Cardiac muscle cell (in vitro differentiated cells and primary cell): ENCODE results near the gene GTF3C5. TPM values are rescaled to one million over a fixed set of nuclear protein-coding genes. Genes with fewer than 3 reads are reported as not detected.
"Not testable (repeated sequence)": the region's sequence is repeated elsewhere in the genome, so short reads cannot be mapped to it uniquely, and the experiment has no call there.

Experiments
- DNase-seq, 2 donors: peaks; one replicate each; pipeline versions ENCODE4 v3.0.0 to v3.0.0-alpha.2; 2010 to 2017; ENCODE audit warnings: low read depth in 1 of 2, low spot score in 1 of 2
- H3K27ac ChIP-seq: fragments of 200-600 bp; sonication (generic); 2 replicates; pipeline ENCODE4 v1.5.1; 2016
- H3K27me3 ChIP-seq: fragments of 200-600 bp; sonication (generic); 2 replicates; pipeline ENCODE4 v1.6.0; 2016; ENCODE audit warnings: control low read depth
- H3K36me3 ChIP-seq: fragments of 200-600 bp; sonication (generic); 2 replicates; pipeline ENCODE4 v1.5.1; 2016; ENCODE audit warnings: control low read depth
- H3K4me1 ChIP-seq: fragments of 200-600 bp; sonication (generic); 2 replicates; pipeline ENCODE4 v1.8.1; 2017; ENCODE audit warnings: low read depth, mild to moderate bottlenecking, mixed run types
- H3K4me3 ChIP-seq: fragments of 200-600 bp; sonication (generic); 2 replicates; pipeline ENCODE4 v1.5.1; 2016; ENCODE audit warnings: mild to moderate bottlenecking
- H3K9me3 ChIP-seq: fragments of 200-600 bp; sonication (generic); 2 replicates; pipeline ENCODE4 v1.5.1; 2017; ENCODE audit warnings: low read depth, mild to moderate bottlenecking, control low read depth
- polyA plus RNA-seq: library from polyadenylated mRNA; unstranded; fragments of >200 nt; fragmentation: Nextera tagmentation; extraction: Ambion mirVana; gene quantifications from 2 replicates; pipeline ENCODE4 v1.2.1, GENCODE V29; 2016
- total RNA-seq: library from RNA; depleted of rRNA; stranded (reverse); fragments of >200 nt; gene quantifications from 2 replicates; pipeline ENCODE4 v1.2.3, GENCODE V29; 2016
- TF ChIP-seq, protein P1 (sequence below): IDR thresholded peaks from 2 replicates; pipeline ENCODE4 v1.5.1; 2012; ENCODE audit warnings: low read depth, mild to moderate bottlenecking, low read length

GTF3C5 gene
- total and polyA plus RNA-seq, 2 experiments from 2014 or later = 84.0 to 99.5 TPM

DNA sequence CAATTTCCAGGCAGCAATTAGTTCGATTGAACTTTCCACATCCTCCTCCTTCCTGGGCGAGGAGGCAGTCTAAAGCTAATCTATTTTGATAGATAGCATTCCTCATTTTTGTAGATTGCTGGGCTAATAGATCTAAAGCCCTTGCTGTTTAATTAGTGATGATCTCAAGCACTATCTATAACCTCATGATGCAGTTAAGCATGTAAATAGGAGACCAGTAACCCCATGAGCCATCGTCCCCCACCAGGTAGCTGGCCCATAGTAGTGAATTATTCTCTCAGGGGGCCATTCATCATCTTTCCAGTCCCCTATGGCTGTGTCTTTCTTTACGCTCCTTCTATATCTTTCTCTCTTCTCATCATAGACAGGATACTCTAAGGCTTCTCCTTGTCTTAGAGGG is 45.9 kb downstream of the GTF3C5 start:
- Histone ChIP-seq H3K36me3 (no peaks in the 10 kb centered on the region), H3K27me3 (no peaks in the 10 kb centered on the region), H3K9me3 (no peaks in the 10 kb centered on the region), H3K4me3 (no peak overlapping the region), H3K27ac (no peak overlapping the region), H3K4me1 (no peaks in the 10 kb centered on the region)
- no peak for DNase-seq
- TF ChIP-seq, protein P1, sequence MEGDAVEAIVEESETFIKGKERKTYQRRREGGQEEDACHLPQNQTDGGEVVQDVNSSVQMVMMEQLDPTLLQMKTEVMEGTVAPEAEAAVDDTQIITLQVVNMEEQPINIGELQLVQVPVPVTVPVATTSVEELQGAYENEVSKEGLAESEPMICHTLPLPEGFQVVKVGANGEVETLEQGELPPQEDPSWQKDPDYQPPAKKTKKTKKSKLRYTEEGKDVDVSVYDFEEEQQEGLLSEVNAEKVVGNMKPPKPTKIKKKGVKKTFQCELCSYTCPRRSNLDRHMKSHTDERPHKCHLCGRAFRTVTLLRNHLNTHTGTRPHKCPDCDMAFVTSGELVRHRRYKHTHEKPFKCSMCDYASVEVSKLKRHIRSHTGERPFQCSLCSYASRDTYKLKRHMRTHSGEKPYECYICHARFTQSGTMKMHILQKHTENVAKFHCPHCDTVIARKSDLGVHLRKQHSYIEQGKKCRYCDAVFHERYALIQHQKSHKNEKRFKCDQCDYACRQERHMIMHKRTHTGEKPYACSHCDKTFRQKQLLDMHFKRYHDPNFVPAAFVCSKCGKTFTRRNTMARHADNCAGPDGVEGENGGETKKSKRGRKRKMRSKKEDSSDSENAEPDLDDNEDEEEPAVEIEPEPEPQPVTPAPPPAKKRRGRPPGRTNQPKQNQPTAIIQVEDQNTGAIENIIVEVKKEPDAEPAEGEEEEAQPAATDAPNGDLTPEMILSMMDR = no peak

DNA sequence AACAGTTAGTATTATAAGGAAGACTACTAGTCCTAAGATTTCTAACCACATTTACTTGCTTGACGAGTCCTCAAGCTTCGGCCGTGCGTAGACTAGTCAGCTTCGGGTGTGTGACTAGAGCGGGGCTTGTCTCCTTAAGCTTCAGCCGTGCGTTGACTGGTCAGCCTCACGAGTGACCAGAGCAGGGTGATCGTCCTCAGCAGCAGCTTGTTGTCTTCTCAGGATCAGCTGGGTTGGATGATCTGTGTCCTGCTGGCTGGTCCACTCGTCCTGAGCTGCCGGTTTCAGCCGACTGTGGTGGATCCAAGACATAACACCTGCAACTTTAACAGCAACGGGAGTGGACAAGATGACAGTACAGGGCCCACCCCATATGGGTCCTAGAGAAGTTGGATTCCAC is 47.7 kb downstream of the GTF3C5 start:
- Histone ChIP-seq H3K4me1 (no peaks in the 10 kb centered on the region), H3K9me3 (no peaks in the 10 kb centered on the region), H3K27ac (no peak overlapping the region), H3K27me3 (no peaks in the 10 kb centered on the region), H3K4me3 (no peak overlapping the region), H3K36me3 (no peaks in the 10 kb centered on the region)
- no peak for DNase-seq
- TF ChIP-seq, protein P1 = no peak

- no peaks in the 10 kb centered on the region for H3K27me3 ChIP-seq
- no peak overlapping the region for H3K27ac ChIP-seq
- TF ChIP-seq, protein P1 = no peak
- H3K36me3 ChIP-seq = no peaks in the 10 kb centered on the region
- no peaks in the 10 kb centered on the region for H3K4me1 ChIP-seq
- H3K4me3 ChIP-seq = no peak overlapping the region
- no peak for DNase-seq
- H3K9me3 ChIP-seq = no peaks in the 10 kb centered on the region
Observed at GRCh38 chr9:133080161-133080560, 49.4 kb downstream of the GTF3C5 start.

DNA sequence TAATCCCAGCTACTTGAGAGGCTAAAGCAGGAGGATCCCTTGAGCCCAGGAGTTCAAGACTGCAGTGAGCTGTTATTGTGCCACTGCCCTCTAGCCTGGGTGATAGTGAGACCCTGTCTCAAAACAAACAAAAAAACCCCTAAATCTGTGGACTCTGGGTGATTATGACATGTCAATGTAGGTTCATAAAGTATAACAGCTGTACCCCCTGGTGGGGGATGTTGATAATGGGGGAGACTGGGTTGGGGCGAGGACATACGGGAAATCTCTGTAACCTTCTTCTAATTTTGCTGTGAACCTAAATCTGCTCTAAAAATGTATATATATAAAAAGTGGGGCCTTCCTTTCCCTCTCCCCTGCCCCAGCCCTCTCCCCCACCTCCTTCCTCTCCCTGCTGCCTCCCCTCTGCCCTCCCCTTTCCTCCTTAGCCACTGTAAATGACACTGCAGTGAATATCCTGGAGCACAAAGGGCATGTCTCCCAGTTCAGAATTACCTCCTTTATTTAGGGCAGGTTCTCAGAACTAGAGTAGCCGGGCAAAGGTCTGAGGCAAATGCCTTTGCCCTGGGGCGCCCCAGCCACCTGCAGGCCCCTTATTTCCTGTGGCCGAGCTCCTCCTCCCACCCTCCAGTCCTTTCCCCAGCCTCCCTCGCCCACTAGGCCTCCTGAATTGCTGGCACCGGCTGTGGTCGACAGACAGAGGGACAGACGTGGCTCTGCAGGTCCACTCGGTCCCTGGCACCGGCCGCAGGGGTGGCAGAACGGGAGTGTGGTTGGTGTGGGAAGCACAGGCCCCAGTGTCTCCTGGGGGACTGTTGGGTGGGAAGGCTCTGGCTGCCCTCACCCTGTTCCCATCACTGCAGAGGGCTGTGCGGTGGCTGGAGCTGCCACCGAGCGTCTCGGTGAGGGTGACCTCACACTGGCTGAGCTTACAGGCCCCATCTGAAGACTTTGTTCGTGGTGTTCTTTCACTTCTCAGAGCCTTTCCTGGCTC is 50.3 kb downstream of the GTF3C5 start:
- H3K27me3 ChIP-seq, H3K9me3 ChIP-seq, H3K36me3 ChIP-seq, H3K27ac ChIP-seq, DNase-seq, H3K4me1 ChIP-seq, H3K4me3 ChIP-seq: not testable (repeated sequence)

- not testable (repeated sequence) for H3K4me3 ChIP-seq, H3K36me3 ChIP-seq, H3K4me1 ChIP-seq, DNase-seq, H3K9me3 ChIP-seq, H3K27me3 ChIP-seq, H3K27ac ChIP-seq
Observed at GRCh38 chr9:133081957-133082644, 51.3 kb downstream of the GTF3C5 start.

DNA sequence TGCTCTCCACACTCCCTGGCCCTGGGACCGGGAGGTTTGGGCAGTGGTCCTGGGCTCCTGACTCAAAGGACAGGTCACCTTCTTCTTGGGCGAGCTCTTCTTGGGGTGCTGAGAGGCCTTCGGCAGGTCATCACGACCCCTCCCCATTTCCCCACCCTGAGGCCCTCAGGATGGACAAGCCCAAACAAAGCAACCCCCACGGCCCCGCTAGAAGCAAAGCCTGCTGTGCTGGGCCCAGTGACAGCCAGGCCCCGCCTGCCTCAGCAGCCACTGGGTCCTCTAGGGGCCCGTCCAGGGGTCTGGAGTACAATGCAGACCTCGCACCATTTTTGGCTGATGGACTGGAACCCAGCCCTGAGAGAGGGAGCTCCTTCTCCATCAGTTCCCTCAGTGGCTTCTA is 52.9 kb downstream of the GTF3C5 start:
- H3K27ac ChIP-seq, H3K4me1 ChIP-seq, H3K27me3 ChIP-seq, H3K9me3 ChIP-seq, DNase-seq, H3K4me3 ChIP-seq, H3K36me3 ChIP-seq: not testable (repeated sequence)

DNA sequence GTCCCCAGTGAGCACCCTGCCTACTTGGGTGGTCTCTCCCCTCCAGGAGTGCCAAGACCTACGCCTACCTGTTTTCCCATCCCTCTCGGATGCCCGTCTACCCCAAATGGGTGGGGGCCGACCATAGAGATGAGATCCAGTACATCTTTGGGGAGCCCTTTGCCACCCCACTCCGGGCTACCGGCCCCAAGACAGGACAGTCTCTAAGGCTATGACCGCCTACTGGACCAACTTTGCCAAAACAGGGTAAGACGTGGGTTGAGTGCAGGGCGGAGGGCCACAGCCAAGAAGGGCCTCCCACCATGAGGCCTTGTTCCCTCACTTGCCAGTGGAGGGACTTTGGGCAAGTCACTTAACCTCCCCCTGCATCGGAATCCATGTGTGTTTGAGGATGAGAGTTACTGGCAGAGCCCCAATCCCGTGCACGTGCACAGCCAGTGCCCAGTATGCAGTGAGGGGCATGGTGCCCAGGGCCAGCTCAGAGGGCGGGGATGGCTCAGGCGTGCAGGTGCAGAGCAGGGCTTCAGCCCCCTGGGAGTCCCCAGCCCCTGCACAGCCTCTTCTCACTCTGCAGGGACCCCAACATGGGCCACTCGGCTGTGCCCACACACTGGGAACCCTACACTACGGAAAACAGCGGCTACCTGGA is 55.5 kb downstream of the GTF3C5 start:
- not testable (repeated sequence) for H3K4me1 ChIP-seq, DNase-seq, H3K9me3 ChIP-seq, H3K27me3 ChIP-seq, H3K27ac ChIP-seq, H3K36me3 ChIP-seq, H3K4me3 ChIP-seq
